ENCODE results near the gene AMH. TPM values are rescaled to one million over a fixed set of nuclear protein-coding genes. Genes with fewer than 3 reads are reported as not detected.

Gene AMH
- total RNA-seq, 2 donors from 2014 or later, result 0.92 to 0.95 TPM

DNA sequence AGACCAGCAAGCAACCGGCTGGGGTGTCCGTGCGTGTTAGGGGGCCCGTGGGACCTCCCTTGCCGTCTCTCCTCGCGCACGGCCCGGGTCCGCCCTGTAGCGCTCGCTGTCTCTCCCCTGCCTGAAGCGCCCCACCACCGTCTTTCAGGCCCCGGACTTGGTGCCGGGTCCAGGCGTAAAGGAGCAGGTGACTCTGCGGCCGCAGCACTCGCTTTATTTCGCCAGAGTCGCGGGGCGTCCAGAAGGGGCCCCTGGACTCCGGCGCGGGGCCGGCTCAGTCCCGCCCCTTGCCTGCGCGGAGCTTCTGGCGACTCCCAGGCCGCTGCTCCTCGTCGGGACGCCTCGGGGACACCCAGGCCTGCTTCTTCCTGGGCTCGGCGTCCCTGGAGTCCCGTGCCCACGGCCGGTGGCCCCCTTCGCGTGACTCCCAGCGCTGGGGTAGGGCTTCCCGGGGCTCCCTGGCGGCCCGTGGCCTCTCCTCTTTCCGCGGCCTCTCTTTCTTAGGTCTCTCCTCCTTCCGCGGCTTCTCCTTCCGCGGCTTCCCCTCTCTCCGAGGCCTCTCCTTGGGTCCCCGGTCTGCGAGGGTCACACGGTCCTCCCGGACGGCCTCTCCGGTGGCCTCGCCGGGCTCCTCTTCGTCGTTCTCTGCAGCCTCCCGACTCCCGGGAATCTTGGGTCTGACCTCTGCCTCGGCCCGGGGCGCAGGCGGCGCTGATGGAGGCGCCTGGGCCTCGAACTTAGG lies 3.1 kb downstream of the AMH start:
- Histone ChIP-seq H3K4me1 (ENCODE audit: control insufficient read depth in 1 of 2, low read depth in 2 of 2) (peaks cover 20 to 39% of the 10 kb centered on the region in 2 donors), H3K27me3 (replicated peaks; ENCODE audit: insufficient read depth) (peaks cover 15% of the 10 kb centered on the region), H3K9me3 (no peaks in the 10 kb centered on the region), H3K36me3 (peaks cover 14% of the 10 kb centered on the region), H3K27ac (no peak overlapping the region), H3K4me3 (peak overlapping the region; percentile 34)
- TF ChIP-seq, protein P1, sequence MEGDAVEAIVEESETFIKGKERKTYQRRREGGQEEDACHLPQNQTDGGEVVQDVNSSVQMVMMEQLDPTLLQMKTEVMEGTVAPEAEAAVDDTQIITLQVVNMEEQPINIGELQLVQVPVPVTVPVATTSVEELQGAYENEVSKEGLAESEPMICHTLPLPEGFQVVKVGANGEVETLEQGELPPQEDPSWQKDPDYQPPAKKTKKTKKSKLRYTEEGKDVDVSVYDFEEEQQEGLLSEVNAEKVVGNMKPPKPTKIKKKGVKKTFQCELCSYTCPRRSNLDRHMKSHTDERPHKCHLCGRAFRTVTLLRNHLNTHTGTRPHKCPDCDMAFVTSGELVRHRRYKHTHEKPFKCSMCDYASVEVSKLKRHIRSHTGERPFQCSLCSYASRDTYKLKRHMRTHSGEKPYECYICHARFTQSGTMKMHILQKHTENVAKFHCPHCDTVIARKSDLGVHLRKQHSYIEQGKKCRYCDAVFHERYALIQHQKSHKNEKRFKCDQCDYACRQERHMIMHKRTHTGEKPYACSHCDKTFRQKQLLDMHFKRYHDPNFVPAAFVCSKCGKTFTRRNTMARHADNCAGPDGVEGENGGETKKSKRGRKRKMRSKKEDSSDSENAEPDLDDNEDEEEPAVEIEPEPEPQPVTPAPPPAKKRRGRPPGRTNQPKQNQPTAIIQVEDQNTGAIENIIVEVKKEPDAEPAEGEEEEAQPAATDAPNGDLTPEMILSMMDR (IDR thresholded peaks at IDR 0.05), result no peak
- DNase-seq (ENCODE audit: low spot score) (no peak), ATAC-seq (ENCODE audit: insufficient number of reproducible peaks, low FRiP score, low read depth) (no peak)

DNA sequence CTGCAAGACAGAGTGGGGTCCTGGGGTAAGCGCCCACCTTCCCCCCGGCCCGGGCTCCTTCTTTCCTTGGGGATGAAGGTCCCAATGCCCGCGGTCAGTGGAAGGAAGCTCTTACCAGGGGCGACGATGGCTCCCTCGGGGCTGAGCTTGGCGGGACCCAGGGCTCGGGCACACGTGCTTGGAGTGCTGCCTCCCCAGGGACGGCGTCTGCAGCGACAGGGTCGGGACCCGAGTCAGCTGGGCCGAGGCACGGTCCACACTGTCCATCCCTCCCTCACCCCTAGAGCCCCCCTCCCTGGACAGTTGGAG lies 3.6 kb downstream of the AMH start:
- ATAC-seq (ENCODE audit: insufficient number of reproducible peaks, low FRiP score, low read depth), result no peak
- no peaks in the 10 kb centered on the region for H3K9me3 ChIP-seq
- peak overlapping the region; percentile 34 for H3K4me3 ChIP-seq

DNA sequence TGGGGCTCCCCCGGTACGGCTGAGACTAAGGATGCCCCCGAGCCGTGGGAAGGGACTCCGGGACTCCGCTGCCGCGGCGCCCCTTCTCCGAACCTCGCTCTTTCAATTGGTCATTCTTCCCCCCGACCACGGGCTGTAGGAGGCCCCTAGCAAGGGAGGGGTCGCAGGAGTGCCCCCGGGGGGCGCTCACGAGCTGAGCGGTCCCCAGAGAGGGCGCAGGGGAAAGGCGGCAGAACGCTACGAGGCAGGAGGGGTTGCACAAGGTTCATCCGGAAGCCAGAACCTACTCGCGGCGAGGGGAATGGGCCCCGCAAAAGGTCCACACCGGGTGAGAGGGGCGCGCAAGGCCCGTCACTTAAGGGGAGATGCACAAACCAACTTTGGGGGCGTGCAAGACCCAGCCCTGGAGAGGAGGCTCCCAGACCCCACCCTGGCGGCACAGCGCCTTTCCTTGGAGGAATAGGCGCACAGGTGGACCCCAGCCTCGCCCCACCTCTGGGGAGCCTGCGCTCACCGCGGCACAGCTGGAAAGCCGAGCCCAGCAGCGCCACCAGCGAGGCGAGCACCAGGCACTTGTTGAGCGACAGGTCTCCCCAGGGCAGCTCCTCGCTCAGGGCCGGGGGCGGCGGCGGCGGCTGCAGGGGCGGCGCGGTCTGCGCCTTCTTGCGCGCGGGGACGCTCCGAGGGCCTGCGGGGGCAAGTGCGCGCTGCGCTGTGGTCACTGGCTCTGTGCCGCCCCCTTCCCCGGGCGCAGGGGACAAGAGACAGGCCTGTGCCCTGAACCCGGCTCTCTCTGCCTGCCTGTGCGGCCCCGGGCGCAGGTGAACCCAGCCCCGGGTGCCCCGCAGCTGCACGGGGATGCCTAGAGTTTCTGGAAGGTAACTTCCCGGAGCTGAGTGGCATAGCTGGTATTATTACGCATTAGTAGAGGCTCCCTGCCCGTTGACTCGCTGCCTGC lies 4.3 kb downstream of the AMH start:
- H3K36me3 ChIP-seq, result peaks cover 2% of the 10 kb centered on the region
- no peaks in the 10 kb centered on the region for H3K9me3 ChIP-seq
- H3K4me3 ChIP-seq, result peak overlapping the region; percentile 34
- H3K27ac ChIP-seq, result no peak overlapping the region
- H3K27me3 ChIP-seq (replicated peaks; ENCODE audit: insufficient read depth), result peaks cover 15% of the 10 kb centered on the region
- ATAC-seq (ENCODE audit: insufficient number of reproducible peaks, low FRiP score, low read depth) (no peak), DNase-seq (ENCODE audit: low spot score) (no peak)
- TF ChIP-seq, protein P1 (IDR thresholded peaks at IDR 0.05), result no peak
- H3K4me1 ChIP-seq (ENCODE audit: control insufficient read depth in 1 of 2, low read depth in 2 of 2), result peaks cover 20 to 39% of the 10 kb centered on the region in 2 donors

More for the DNA sequence above, 3.6 kb downstream of the AMH start:
- DNase-seq (ENCODE audit: low spot score), result no peak
- Histone ChIP-seq H3K27ac (no peak overlapping the region), H3K36me3 (peaks cover 9% of the 10 kb centered on the region), H3K4me1 (ENCODE audit: control insufficient read depth in 1 of 2, low read depth in 2 of 2) (peaks cover 20 to 39% of the 10 kb centered on the region in 2 donors), H3K27me3 (replicated peaks; ENCODE audit: insufficient read depth) (peaks cover 15% of the 10 kb centered on the region)
- TF ChIP-seq, protein P1 (IDR thresholded peaks at IDR 0.05), result no peak

DNA sequence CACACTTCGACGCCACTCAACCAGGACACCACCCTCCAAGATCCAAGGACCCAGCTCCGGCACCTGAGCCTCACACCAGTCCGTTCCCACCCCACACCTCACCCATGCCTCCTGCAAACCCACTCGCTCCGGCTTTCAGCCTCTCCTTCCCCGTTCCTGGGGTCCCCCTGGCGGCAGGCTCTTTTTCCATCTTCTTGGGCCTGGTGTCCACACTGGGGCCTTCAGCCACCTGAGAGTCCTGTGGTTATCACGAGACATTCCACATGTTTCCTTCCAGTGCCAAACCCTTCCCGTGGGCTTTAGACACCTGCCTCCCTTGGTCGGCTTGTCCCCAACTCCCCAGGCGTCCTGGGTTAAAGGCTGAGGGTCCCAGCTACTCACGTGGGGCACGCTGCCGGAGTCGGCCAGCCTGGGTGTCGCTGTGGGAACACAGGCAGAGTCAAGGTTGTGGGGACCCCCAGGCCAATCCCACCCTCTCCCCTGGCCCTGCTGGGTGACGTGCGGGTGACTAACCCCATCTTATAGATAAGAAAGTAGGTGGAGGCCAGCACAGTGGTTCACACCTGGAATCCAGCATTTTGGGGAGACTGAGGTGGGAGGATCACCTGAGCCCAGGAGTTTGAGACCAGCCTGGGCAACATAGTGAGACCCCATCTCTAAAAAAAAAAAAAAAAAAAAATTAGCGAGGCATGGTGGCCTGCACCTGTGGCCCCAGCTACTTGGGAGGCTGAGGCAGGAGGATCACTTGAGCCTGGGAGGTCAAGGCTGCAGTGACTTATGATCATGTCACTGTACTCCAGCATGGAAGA lies 5.1 kb downstream of the AMH start:
- DNase-seq (ENCODE audit: low spot score), result no peak
- Histone ChIP-seq H3K4me3 (no peak overlapping the region), H3K4me1 (ENCODE audit: control insufficient read depth in 1 of 2, low read depth in 2 of 2) (peaks cover 20 to 39% of the 10 kb centered on the region in 2 donors), H3K9me3 (no peaks in the 10 kb centered on the region), H3K36me3 (no peaks in the 10 kb centered on the region), H3K27ac (no peak overlapping the region), H3K27me3 (replicated peaks; ENCODE audit: insufficient read depth) (peaks cover 15% of the 10 kb centered on the region)
- TF ChIP-seq, protein P1 (IDR thresholded peaks at IDR 0.05), result no peak
- ATAC-seq (ENCODE audit: insufficient number of reproducible peaks, low FRiP score, low read depth), result no peak
